C4-2B (cell line): ENCODE measurements around the gene FLAD1.

Source experiments
- ZFX ChIP-seq: fragments of 450-650 bp; IDR thresholded peaks from 2 replicates; pipeline ENCODE4 v1.6.1; 2017
- TF ChIP-seq, protein P1 (sequence below): fragments of 450-650 bp; conservative IDR thresholded peaks from 2 replicates; pipeline ENCODE4 v1.5.1; 2017; ENCODE audit warnings: mild to moderate bottlenecking

DNA sequence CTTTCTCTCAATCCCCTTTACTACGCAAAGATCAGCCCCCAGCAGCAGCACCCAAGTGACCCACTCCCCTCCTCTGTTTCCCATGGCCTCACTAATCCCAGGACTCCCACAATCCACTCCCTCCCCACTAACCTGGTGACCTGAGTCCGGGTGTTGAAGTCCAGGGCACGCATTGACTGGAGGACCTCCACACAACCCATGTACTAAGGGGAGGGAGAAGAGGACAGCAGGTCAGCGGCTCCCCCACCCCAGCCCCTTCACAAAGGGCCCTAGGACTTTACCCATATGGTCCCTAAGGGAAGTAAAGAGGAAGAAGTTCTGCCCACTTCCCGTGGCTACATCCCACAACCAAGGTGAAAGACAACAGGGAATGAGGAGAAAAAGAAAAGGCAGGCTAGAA, 13.9 kb upstream of the FLAD1 start:
- TF ChIP-seq, protein P1, sequence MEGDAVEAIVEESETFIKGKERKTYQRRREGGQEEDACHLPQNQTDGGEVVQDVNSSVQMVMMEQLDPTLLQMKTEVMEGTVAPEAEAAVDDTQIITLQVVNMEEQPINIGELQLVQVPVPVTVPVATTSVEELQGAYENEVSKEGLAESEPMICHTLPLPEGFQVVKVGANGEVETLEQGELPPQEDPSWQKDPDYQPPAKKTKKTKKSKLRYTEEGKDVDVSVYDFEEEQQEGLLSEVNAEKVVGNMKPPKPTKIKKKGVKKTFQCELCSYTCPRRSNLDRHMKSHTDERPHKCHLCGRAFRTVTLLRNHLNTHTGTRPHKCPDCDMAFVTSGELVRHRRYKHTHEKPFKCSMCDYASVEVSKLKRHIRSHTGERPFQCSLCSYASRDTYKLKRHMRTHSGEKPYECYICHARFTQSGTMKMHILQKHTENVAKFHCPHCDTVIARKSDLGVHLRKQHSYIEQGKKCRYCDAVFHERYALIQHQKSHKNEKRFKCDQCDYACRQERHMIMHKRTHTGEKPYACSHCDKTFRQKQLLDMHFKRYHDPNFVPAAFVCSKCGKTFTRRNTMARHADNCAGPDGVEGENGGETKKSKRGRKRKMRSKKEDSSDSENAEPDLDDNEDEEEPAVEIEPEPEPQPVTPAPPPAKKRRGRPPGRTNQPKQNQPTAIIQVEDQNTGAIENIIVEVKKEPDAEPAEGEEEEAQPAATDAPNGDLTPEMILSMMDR, result no peak
- TF ChIP-seq ZFX, result no peak
